HG02759 (cell line): ENCODE measurements around the gene CD276.
A peak's percentile ranks its signal among the peaks of the same experiment; 100 is the strongest.
"Not testable (repeated sequence)": the region's sequence is repeated elsewhere in the genome, so short reads cannot be mapped to it uniquely, and the experiment has no call there.

ENCODE experiments used
- ATAC-seq: cut with Tn5 transposase; IDR thresholded peaks from one replicate; pipeline ENCODE4 v1.9.1; 2021; ENCODE audit warnings: mild to moderate bottlenecking, moderate library complexity; ENCODE audit not compliant: unreplicated experiment

The CD276 gene

GRCh38 chr15:73684581-73685455 is 635 bp downstream of the CD276 start:
- no peak for ATAC-seq

- no peak for ATAC-seq
Measured at GRCh38 chr15:73685981-73686380, 1.8 kb downstream of the CD276 start.

- no peak for ATAC-seq
Measured at GRCh38 chr15:73686781-73687256, 2.6 kb downstream of the CD276 start.

- no peak for ATAC-seq
Measured at GRCh38 chr15:73687351-73687750, 3.2 kb downstream of the CD276 start.

GRCh38 chr15:73688455-73688854 is 4.3 kb downstream of the CD276 start:
- no peak for ATAC-seq

GRCh38 chr15:73691396-73691795 is 7.2 kb downstream of the CD276 start:
- no peak for ATAC-seq

- no peak for ATAC-seq
Measured at GRCh38 chr15:73694419-73694818, 10.2 kb downstream of the CD276 start.

GRCh38 chr15:73695773-73696640 is 11.8 kb downstream of the CD276 start:
- no peak for ATAC-seq

- no peak for ATAC-seq
Measured at GRCh38 chr15:73696641-73697001, 12.4 kb downstream of the CD276 start.

GRCh38 chr15:73697033-73697467 is 12.9 kb downstream of the CD276 start:
- ATAC-seq = peak; percentile 75

- ATAC-seq = no peak
Measured at GRCh38 chr15:73699249-73700040, 15.3 kb downstream of the CD276 start.

- ATAC-seq = no peak
Measured at GRCh38 chr15:73700041-73700842, 16.1 kb downstream of the CD276 start.

- ATAC-seq = not testable (repeated sequence)
Measured at GRCh38 chr15:73702311-73703239, 18.4 kb downstream of the CD276 start.

- ATAC-seq = not testable (repeated sequence)
Measured at GRCh38 chr15:73703601-73704000, 19.4 kb downstream of the CD276 start.

GRCh38 chr15:73704142-73704868 is 20.1 kb downstream of the CD276 start:
- not testable (repeated sequence) for ATAC-seq

- ATAC-seq = no peak
Measured at GRCh38 chr15:73704869-73705645, 20.9 kb downstream of the CD276 start.

GRCh38 chr15:73708691-73709090 is 24.5 kb downstream of the CD276 start:
- no peak for ATAC-seq
